Smooth muscle cell (in vitro differentiated cells): ENCODE results near the gene ARID3B. TPM values are rescaled to one million over a fixed set of nuclear protein-coding genes. Genes with fewer than 3 reads are reported as not detected.
"Not testable (repeated sequence)": the region's sequence is repeated elsewhere in the genome, so short reads cannot be mapped to it uniquely, and the experiment has no call there.

Experiments used
- DNase-seq: peaks from one replicate; lab custom pipeline; 2025; ENCODE audit not compliant: unreplicated experiment; lab: John Stamatoyannopoulos, UW
- H2AFZ ChIP-seq: fragments of 200-600 bp; sonication (generic); 2 replicates; pipeline ENCODE4 v1.6.0; 2016; ENCODE audit warnings: antibody characterized with exemption, low read depth, mild to moderate bottlenecking
- H3F3A ChIP-seq: fragments of 200-600 bp; sonication (generic); 2 replicates; pipeline ENCODE4 v1.6.0; 2017; ENCODE audit warnings: antibody characterized with exemption, low read depth
- H3K27ac ChIP-seq: fragments of 200-600 bp; sonication (generic); 2 replicates; pipeline ENCODE4 v1.5.1; 2016; ENCODE audit warnings: low read depth, mild to moderate bottlenecking
- H3K27me3 ChIP-seq: fragments of 200-600 bp; sonication (generic); 2 replicates; pipeline ENCODE4 v1.6.1; 2016; ENCODE audit warnings: low read depth, mild to moderate bottlenecking
- H3K36me3 ChIP-seq: fragments of 200-600 bp; sonication (generic); 2 replicates; pipeline ENCODE4 v1.5.1; 2016; ENCODE audit warnings: low read depth
- H3K4me1 ChIP-seq: fragments of 200-600 bp; sonication (generic); 2 replicates; pipeline ENCODE4 v1.5.1; 2016; ENCODE audit warnings: low read depth
- H3K4me2 ChIP-seq: fragments of 200-600 bp; sonication (generic); 2 replicates; pipeline ENCODE4 v1.6.0; 2016; ENCODE audit warnings: mild to moderate bottlenecking
- H3K4me3 ChIP-seq: fragments of 200-600 bp; sonication (generic); 2 replicates; pipeline ENCODE4 v1.5.1; 2016; ENCODE audit warnings: mild to moderate bottlenecking
- H3K79me2 ChIP-seq: fragments of 200-600 bp; sonication (generic); 2 replicates; pipeline ENCODE4 v1.6.0; 2016; ENCODE audit warnings: low read depth, mild to moderate bottlenecking
- H3K9ac ChIP-seq: fragments of 200-600 bp; sonication (generic); 2 replicates; pipeline ENCODE4 v1.6.0; 2016; ENCODE audit warnings: low read depth
- H3K9me3 ChIP-seq: fragments of 200-600 bp; sonication (generic); replicated peaks from 2 replicates; pipeline ENCODE4 v1.5.1; 2016; ENCODE audit warnings: low read depth
- H4K20me1 ChIP-seq: fragments of 200-600 bp; sonication (generic); 2 replicates; pipeline ENCODE4 v1.6.0; 2016; ENCODE audit warnings: low read depth
- WGBS: methylation state at CpG from one replicate; pipeline ENCODE4 v1.1.7; 2016; ENCODE audit warnings: low lambda C conversion rate; 5-methylcytosine and 5-hydroxymethylcytosine counted together
- polyA plus RNA-seq: library from polyadenylated mRNA; unstranded; fragments of >200 nt; fragmentation: Nextera tagmentation; extraction: Ambion mirVana; gene quantifications from 2 replicates; pipeline ENCODE4 v1.2.1, GENCODE V29; 2016
- total RNA-seq: library from RNA; depleted of rRNA; stranded (reverse); fragments of >200 nt; gene quantifications from 2 replicates; pipeline ENCODE4 v1.2.3, GENCODE V29; 2014
- TF ChIP-seq, protein P1 (sequence below): fragments of 200-600 bp; sonication (generic); IDR thresholded peaks from 2 replicates; pipeline ENCODE4 v1.5.1; 2017; ENCODE audit warnings: borderline replicate concordance, mild to moderate bottlenecking, antibody characterized with exemption; ENCODE audit not compliant: insufficient read depth, poor library complexity, severe bottlenecking

Gene ARID3B
- total and polyA plus RNA-seq, 2 experiments from 2014 or later: 7.2 to 7.7 TPM

DNA sequence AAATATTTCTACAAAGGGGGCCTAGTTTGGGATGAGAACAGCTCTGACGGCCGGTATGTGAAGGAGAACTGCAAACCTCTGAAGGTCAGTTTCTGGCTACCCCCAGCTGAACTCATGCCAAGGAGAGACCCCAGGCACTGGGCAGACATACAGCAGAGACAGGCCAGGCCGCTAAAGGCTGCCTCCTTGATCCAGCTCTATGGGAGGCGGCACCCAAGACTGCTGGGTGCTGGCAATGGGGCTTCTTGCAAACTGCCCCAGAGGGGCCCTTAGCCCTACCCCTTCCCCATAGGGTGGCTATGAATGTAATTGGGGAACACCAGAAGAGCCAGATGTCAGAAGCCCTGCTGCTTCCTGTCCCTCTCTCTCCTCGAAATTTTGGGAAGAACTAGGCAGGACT lies 87.9 kb downstream of the ARID3B start:
- Histone ChIP-seq H3K79me2 (no peaks in the 10 kb centered on the region), H3K36me3 (peaks cover 4% of the 10 kb centered on the region), H3K4me3 (no peak overlapping the region), H3K27me3 (no peaks in the 10 kb centered on the region), H3K9ac (no peak overlapping the region), H3K4me1 (no peaks in the 10 kb centered on the region), H3K27ac (no peak overlapping the region), H3K9me3 (no peaks in the 10 kb centered on the region), H2AFZ (no peak overlapping the region), H4K20me1 (peaks cover 90% of the 10 kb centered on the region), H3F3A (peaks cover 4% of the 10 kb centered on the region), H3K4me2 (no peak overlapping the region)
- TF ChIP-seq, protein P1, sequence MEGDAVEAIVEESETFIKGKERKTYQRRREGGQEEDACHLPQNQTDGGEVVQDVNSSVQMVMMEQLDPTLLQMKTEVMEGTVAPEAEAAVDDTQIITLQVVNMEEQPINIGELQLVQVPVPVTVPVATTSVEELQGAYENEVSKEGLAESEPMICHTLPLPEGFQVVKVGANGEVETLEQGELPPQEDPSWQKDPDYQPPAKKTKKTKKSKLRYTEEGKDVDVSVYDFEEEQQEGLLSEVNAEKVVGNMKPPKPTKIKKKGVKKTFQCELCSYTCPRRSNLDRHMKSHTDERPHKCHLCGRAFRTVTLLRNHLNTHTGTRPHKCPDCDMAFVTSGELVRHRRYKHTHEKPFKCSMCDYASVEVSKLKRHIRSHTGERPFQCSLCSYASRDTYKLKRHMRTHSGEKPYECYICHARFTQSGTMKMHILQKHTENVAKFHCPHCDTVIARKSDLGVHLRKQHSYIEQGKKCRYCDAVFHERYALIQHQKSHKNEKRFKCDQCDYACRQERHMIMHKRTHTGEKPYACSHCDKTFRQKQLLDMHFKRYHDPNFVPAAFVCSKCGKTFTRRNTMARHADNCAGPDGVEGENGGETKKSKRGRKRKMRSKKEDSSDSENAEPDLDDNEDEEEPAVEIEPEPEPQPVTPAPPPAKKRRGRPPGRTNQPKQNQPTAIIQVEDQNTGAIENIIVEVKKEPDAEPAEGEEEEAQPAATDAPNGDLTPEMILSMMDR: no peak
- no peak for DNase-seq
- 93% methylated on average over 5 of the region's 5 CpGs for WGBS

DNA sequence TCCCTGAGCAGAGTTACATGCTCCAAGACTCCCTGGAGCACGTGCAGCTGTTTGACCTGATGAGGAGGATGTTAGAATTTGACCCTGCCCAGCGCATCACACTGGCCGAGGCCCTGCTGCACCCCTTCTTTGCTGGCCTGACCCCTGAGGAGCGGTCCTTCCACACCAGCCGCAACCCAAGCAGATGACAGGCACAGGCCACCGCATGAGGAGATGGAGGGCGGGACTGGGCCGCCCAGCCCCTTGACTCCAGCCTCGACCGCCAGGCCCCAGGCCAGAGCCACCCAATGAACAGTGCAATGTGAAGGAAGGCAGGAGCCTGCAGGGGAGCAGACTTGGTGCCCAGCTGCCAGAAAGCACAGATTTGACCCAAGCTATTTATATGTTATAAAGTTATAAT lies 88.7 kb downstream of the ARID3B start:
- not testable (repeated sequence) for H3K4me3 ChIP-seq, H3K9ac ChIP-seq, H3K36me3 ChIP-seq, H3K79me2 ChIP-seq, H3K4me2 ChIP-seq, H3K4me1 ChIP-seq, H3K9me3 ChIP-seq, H3K27me3 ChIP-seq, H2AFZ ChIP-seq, DNase-seq, H3K27ac ChIP-seq, H3F3A ChIP-seq
- H4K20me1 ChIP-seq: peaks cover 88% of the 10 kb centered on the region
- WGBS: 97% methylated on average over 9 of the region's 10 CpGs

- no peak overlapping the region for H2AFZ ChIP-seq
- no peaks in the 10 kb centered on the region for H3K9me3 ChIP-seq
- H3K4me1 ChIP-seq: no peaks in the 10 kb centered on the region
- peaks cover 90% of the 10 kb centered on the region for H4K20me1 ChIP-seq
- no peak overlapping the region for H3K9ac ChIP-seq
- H3K27ac ChIP-seq: no peak overlapping the region
- H3K36me3 ChIP-seq: no peaks in the 10 kb centered on the region
- 88% methylated on average over 6 of the region's 6 CpGs for WGBS
- no peaks in the 10 kb centered on the region for H3K27me3 ChIP-seq
- H3F3A ChIP-seq: peaks cover 4% of the 10 kb centered on the region
- no peaks in the 10 kb centered on the region for H3K79me2 ChIP-seq
- no peak overlapping the region for H3K4me2 ChIP-seq
- no peak overlapping the region for H3K4me3 ChIP-seq
- DNase-seq: no peak
- TF ChIP-seq, protein P1: no peak
Observed at GRCh38 chr15:74630284-74631086, 89.5 kb downstream of the ARID3B start.

- Histone ChIP-seq H3K9me3 (no peaks in the 10 kb centered on the region), H2AFZ (no peak overlapping the region), H4K20me1 (peaks cover 89% of the 10 kb centered on the region), H3K4me2 (no peak overlapping the region), H3K27me3 (no peaks in the 10 kb centered on the region), H3K27ac (no peak overlapping the region), H3K79me2 (no peaks in the 10 kb centered on the region), H3K36me3 (no peaks in the 10 kb centered on the region), H3K9ac (no peak overlapping the region), H3F3A (peaks cover 4% of the 10 kb centered on the region), H3K4me1 (no peaks in the 10 kb centered on the region), H3K4me3 (no peak overlapping the region)
- no peak for DNase-seq
- TF ChIP-seq, protein P1: no peak
- 88% methylated on average over 3 of the region's 3 CpGs for WGBS
Observed at GRCh38 chr15:74631087-74631385, 90.0 kb downstream of the ARID3B start.
